ENCODE data around the gene SPATA16.
"Not testable (repeated sequence)": the region's sequence is repeated elsewhere in the genome, so short reads cannot be mapped to it uniquely, and the experiment has no call there.

Gene SPATA16

DNA sequence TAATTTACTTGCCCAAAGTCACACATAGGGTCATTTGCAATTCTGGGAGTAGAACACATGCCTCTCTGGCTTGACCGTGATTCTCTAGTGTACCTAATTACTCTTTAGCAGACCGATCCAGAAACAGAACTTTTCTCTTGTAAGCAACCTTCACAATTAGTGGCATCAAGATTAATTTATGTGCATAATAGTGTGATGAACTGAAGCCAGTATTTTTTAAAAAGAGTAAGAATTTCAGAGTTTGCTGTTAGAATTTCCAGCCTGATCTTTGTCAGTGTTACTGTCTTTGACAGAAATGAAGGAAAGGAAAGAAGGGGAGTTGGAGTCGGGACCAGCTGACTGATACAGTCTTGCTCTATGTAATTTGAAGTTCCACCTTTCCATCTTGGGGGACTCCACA, 137.1 kb downstream of the SPATA16 start:
- no peak for DNase-seq

DNA sequence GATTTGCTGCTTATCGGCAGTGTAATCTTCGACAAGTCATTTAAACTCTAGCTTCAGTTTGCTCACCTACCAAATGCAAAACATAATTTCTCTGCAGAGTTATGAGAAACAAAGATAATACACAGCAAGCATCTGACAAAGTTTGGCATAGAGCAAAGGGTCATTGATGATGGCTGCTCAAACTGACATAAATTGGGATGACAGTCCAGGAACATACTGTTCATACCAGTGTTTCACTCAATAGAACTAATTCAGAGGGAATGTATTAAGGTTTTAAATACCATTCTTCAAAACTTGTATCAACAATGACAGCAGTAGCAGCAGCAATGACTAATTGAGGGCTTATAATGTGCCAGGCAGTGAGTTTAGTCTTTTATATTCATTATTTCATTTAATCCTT, 137.6 kb downstream of the SPATA16 start:
- DNase-seq: no peak

- DNase-seq: no peak
Measured at GRCh38 chr3:173001622-173002021, 139.4 kb downstream of the SPATA16 start.

- DNase-seq: no peak
Measured at GRCh38 chr3:173000553-173000952, 140.5 kb downstream of the SPATA16 start.

- no peak for DNase-seq
Measured at GRCh38 chr3:172993412-172993811, 147.6 kb downstream of the SPATA16 start.

- DNase-seq: no peak
Measured at GRCh38 chr3:172991424-172991996, 149.5 kb downstream of the SPATA16 start.

DNA sequence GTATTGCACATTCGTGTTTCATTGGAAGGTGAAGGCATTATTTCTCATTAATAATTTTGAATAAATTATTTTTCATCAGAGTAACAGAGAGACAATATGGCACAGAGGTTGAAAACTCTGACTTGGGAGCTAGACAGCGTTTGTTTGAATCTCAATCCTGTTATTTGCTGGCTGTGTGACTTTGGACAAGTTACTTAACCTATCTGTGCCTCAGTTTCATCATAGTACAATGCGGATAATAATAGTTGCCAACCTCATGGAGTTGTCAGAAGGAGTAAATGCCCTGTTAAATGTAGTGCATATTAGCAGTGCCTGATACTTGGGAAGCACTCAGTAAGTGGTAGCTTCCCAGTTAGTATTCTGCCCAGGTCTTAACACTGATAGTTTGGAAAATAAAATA, 151.7 kb downstream of the SPATA16 start:
- no peak for DNase-seq

GRCh38 chr3:172987273-172987672, 153.8 kb downstream of the SPATA16 start:
- DNase-seq: no peak

GRCh38 chr3:172984914-172985313, 156.1 kb downstream of the SPATA16 start:
- no peak for DNase-seq

GRCh38 chr3:172982736-172983364, 158.2 kb downstream of the SPATA16 start:
- no peak for DNase-seq

DNA sequence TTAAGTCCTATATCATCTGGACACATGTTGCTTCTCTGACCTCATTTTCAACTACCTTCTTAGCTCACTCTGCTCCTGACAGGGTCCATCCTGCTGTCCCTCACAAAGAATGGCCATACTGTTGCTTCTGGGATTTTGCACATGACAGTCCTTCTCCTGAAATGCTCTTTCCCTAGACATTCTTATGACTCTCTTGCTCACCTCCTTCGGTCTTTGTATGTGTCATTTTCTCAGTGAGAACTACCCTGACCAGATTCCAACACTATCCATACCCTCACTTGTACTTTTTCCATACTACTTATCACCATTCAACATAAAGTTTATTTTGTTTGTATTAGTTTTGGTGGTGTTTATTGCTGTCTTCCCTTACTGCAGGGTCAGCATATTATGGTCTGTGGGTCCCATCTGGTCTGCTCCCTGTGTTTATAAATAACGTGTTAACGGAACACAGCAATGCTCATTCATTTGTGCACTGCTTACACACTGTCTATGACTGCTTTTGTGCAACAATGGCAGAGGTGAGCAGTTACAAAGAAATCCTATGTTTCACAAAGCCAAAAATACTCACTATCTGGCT, 159.5 kb downstream of the SPATA16 start:
- no peak for DNase-seq

DNA sequence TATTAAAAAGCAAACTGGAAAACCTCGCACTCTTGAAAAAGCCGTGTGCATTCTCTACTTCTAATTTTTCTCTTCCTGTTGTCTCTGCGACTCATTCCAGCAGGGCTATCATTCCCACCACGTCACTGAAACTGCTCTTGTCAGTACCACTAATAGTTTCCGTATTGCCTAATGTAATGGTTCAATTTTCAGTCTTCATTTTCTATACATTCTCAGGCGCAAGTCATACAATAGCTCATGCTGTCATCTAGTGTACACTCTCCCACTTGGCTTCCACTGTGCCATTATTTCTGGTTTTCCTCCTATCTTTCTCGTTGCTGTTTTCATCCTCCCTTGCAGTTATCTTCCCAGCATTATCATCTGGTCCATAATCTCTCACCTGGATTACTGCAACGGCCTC, 160.2 kb downstream of the SPATA16 start:
- DNase-seq: peak; percentile 8

- DNase-seq: no peak
Measured at GRCh38 chr3:172977696-172978095, 163.3 kb downstream of the SPATA16 start.

DNA sequence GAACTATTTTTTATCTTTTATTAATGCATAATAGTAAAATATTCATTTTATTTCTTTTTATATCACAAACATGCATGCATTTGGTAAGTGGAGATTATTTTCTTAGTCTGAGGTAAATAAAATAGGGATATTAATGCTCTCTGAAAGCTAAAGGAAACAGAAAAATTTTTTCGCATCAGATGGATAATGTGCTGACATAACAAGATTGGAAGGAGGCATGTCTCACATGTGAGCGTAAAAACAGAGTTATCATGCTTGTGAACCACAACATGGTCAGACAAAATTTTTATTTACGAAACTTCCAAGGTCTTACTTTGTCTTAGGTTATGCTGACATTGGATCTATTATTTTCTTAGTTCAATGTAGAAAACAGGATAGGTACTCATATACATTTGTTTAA, 166.1 kb downstream of the SPATA16 start:
- no peak for DNase-seq

DNA sequence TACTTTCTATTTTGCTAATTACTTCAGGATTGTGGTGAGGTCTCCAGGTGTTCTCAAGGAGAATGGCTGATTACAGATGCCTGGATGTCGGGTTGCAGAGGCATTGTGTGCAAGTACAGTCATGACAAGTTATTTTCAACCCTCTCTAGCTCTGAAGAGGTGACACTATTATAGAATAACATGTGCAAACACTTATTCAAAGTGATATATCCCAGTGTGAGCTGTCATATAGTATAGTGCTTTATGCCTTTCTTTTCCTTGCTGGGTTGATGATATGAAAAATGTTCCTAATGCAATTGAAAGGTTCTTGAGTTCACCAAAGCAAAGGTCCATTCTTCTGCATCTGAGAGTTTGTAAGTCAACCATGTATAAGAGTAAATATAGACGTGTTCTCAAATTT, 167.2 kb downstream of the SPATA16 start:
- DNase-seq: no peak

DNA sequence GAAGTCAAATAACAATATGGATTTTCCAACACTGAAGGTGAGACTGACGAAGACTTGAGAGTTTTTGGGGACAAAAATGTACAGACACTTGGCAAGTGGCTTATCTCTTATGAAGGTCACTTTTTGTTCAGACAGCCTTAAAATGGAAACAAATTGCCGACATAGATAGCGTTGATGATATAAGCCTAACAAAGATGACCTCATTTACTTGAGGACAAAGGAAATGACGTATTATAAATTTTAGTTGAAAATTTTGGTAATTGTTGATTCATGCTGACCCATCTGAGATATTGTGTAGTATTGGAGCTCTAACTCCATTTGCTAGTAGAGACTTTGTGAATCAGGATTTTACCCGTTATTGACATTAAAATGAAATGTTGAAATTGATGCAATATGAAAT, 168.3 kb downstream of the SPATA16 start:
- DNase-seq: no peak

- no peak for DNase-seq
Measured at GRCh38 chr3:172972067-172972466, 169.0 kb downstream of the SPATA16 start.

DNA sequence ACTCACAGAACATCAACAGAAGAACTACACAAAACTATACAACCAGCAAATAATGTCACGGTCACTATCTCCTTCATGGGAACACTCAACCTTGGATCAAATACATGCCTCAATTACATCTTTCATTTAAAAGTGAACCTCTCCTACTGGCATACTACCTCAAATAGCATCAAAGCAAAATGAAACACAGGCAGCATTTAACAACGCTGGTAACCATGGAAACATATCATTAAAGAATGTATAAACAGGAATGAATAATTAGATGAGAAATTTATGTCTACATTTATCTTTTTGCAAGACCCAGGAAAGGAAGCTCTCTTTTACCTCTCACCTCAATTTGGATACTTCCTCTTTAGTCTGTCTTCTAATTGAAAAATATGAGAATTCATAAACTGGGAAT, 172.4 kb downstream of the SPATA16 start:
- no peak for DNase-seq

GRCh38 chr3:172965256-172965655, 175.8 kb downstream of the SPATA16 start:
- DNase-seq: peak; percentile 68

- not testable (repeated sequence) for DNase-seq
Measured at GRCh38 chr3:172960626-172961182, 180.3 kb downstream of the SPATA16 start.

- DNase-seq: no peak
Measured at GRCh38 chr3:172958565-172958964, 182.5 kb downstream of the SPATA16 start.

- DNase-seq: no peak
Measured at GRCh38 chr3:172953571-172953970, 187.5 kb downstream of the SPATA16 start.

GRCh38 chr3:172951511-172951910, 189.5 kb downstream of the SPATA16 start:
- no peak for DNase-seq

- no peak for DNase-seq
Measured at GRCh38 chr3:172946061-172946460, 195.0 kb downstream of the SPATA16 start.

All from fibroblast of skin of abdomen (primary cell).